ENCODE measurements around the gene LGALS4.

Gene LGALS4

DNA sequence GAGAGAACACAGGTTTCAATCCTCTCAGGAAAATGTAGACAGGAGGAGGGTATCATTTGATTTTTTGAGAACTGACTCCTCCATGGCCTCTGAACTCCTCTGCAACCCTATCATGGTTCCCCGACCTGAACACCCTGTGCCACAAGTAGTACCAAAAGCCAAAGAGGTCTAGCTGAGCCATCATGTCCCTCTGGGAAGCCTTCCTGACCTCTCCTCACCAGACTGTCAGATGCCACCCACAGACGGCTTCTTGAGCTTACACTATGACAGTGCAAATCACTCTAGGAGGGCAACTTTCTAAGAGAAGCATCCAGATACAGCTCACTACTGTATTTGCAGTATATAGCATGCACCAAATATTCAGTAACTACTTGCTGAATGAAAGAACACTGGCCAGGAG lies 33.4 kb upstream of the LGALS4 start:
- H3K9ac ChIP-seq: no peak overlapping the region
- H3K27me3 ChIP-seq (ENCODE audit: control insufficient read depth, insufficient read depth, low read length): no peaks in the 10 kb centered on the region
- no peak overlapping the region for H3K27ac ChIP-seq
- no peaks in the 10 kb centered on the region for H3K36me3 ChIP-seq (ENCODE audit: control insufficient read depth, insufficient read depth, low read length)
- peaks cover 13% of the 10 kb centered on the region for H3K4me1 ChIP-seq
- H2AFZ ChIP-seq: no peak overlapping the region
- H3K9me3 ChIP-seq (ENCODE audit: control insufficient read depth, low read length): no peaks in the 10 kb centered on the region
- no peak overlapping the region for H3K4me2 ChIP-seq (ENCODE audit: low read length)
- no peak overlapping the region for H3K4me3 ChIP-seq (ENCODE audit: low read depth, low read length)
- TF ChIP-seq CTCF (IDR thresholded peaks at IDR 0.05): no peak
- H3K79me2 ChIP-seq: peaks cover 49% of the 10 kb centered on the region

DNA sequence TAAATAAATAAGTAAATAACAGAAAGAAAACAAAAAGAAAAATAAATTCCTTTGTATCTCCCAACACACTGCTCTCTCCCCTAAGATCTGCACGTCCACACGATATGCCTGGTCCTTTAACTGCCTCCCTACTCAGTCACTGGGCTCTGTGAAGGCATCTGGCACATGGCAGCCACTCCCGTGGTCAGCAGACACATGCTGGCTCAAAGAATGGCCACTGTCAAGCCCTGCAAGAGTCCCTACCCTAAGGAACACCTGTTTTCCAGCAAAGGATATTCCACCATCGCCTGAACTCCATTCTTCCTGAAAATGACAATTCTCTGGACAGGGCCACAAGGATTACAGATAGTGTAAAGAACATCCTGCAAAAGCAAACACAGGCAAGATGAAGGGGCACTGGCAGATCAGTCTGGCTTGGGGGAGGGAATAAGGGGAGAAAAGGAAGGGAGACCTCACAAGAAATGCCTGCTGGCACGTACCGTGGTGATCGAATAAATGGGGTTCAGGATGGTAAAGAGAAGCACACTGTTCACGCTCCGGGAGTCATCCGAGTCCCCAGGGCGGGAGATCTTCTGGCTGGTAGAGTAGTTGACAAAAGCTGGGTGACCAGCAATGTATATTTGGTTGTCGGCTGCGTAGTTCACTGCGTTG lies 32.8 kb upstream of the LGALS4 start:
- Histone ChIP-seq H3K27ac (no peak overlapping the region), H3K36me3 (ENCODE audit: control insufficient read depth, insufficient read depth, low read length) (no peaks in the 10 kb centered on the region), H3K4me3 (ENCODE audit: low read depth, low read length) (no peak overlapping the region), H3K9me3 (ENCODE audit: control insufficient read depth, low read length) (no peaks in the 10 kb centered on the region), H3K9ac (no peak overlapping the region), H3K4me1 (peaks cover 10% of the 10 kb centered on the region), H2AFZ (no peak overlapping the region), H3K27me3 (ENCODE audit: control insufficient read depth, insufficient read depth, low read length) (no peaks in the 10 kb centered on the region), H3K4me2 (ENCODE audit: low read length) (no peak overlapping the region), H3K79me2 (peaks cover 49% of the 10 kb centered on the region)
- no peak for TF ChIP-seq CTCF (IDR thresholded peaks at IDR 0.05)

- no peak overlapping the region for H3K9ac ChIP-seq
- peaks cover 49% of the 10 kb centered on the region for H3K79me2 ChIP-seq
- H2AFZ ChIP-seq: no peak overlapping the region
- H3K4me2 ChIP-seq (ENCODE audit: low read length): no peak overlapping the region
- no peak overlapping the region for H3K4me3 ChIP-seq (ENCODE audit: low read depth, low read length)
- no peak overlapping the region for H3K27ac ChIP-seq
- H3K27me3 ChIP-seq (ENCODE audit: control insufficient read depth, insufficient read depth, low read length): no peaks in the 10 kb centered on the region
- TF ChIP-seq CTCF (IDR thresholded peaks at IDR 0.05): no peak
- H3K4me1 ChIP-seq: peaks cover 10% of the 10 kb centered on the region
- H3K9me3 ChIP-seq (ENCODE audit: control insufficient read depth, low read length): no peaks in the 10 kb centered on the region
- no peaks in the 10 kb centered on the region for H3K36me3 ChIP-seq (ENCODE audit: control insufficient read depth, insufficient read depth, low read length)
These were observed 31.4 kb upstream of the LGALS4 start for GRCh38 chr19:38844093-38844686.

DNA sequence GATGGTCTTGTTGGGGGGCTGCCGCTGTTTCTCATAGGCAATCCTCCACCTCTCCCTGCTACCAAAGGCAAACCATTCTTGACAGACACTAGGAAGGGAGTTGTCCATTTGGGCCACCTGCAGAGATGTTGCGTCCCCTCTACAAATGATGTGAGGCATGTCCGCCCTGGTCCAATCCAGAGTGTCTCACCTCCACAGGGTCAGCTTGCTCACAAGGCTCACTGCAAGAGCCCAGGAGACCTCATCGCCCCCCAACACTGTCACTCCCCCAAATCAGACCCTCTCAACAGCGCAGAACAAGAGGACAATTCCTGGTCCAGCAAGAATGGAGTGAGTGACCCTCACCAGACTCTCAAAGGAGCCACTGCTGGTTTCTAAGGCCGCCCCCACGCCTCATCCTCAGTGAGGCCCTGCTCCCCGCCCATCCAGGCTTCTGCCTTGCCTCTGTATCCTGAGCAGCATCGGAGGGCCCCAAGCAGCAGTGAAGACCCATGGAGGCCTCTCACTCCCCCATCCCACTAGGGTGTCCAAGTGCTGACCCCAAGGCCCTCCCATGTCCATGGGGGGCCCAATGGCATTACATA lies 30.5 kb upstream of the LGALS4 start:
- no peak overlapping the region for H3K4me2 ChIP-seq (ENCODE audit: low read length)
- H3K36me3 ChIP-seq (ENCODE audit: control insufficient read depth, insufficient read depth, low read length): no peaks in the 10 kb centered on the region
- no peak overlapping the region for H3K4me3 ChIP-seq (ENCODE audit: low read depth, low read length)
- no peak for TF ChIP-seq CTCF (IDR thresholded peaks at IDR 0.05)
- no peak overlapping the region for H3K27ac ChIP-seq
- no peaks in the 10 kb centered on the region for H3K9me3 ChIP-seq (ENCODE audit: control insufficient read depth, low read length)
- no peaks in the 10 kb centered on the region for H3K27me3 ChIP-seq (ENCODE audit: control insufficient read depth, insufficient read depth, low read length)
- H3K9ac ChIP-seq: no peak overlapping the region
- H2AFZ ChIP-seq: no peak overlapping the region
- H3K79me2 ChIP-seq: peaks cover 40% of the 10 kb centered on the region
- peaks cover 5% of the 10 kb centered on the region for H3K4me1 ChIP-seq
